Tibial nerve (tissue), 3 donors: ENCODE data around the gene ZNF280D.

Experiments
- POLR2A ChIP-seq, 2 donors: fragments of 450-650 bp; IDR thresholded peaks; one replicate each; pipeline ENCODE4 v1.6.1; 2017; ENCODE audit warnings: antibody characterized with exemption in 2 of 2, mild to moderate bottlenecking in 2 of 2, moderate library complexity in 2 of 2
- TF ChIP-seq, protein P1 (sequence below), 5 experiments: fragments of 200-600 bp in 3 of 5; fragments of 450-650 bp in 2 of 5; sonication (generic) in 3 of 5; IDR thresholded peaks; one replicate each; pipeline ENCODE4 v1.5.1; 2016 to 2019; ENCODE audit warnings: antibody characterized with exemption in 5 of 5, mild to moderate bottlenecking in 3 of 5, moderate library complexity in 2 of 5

DNA sequence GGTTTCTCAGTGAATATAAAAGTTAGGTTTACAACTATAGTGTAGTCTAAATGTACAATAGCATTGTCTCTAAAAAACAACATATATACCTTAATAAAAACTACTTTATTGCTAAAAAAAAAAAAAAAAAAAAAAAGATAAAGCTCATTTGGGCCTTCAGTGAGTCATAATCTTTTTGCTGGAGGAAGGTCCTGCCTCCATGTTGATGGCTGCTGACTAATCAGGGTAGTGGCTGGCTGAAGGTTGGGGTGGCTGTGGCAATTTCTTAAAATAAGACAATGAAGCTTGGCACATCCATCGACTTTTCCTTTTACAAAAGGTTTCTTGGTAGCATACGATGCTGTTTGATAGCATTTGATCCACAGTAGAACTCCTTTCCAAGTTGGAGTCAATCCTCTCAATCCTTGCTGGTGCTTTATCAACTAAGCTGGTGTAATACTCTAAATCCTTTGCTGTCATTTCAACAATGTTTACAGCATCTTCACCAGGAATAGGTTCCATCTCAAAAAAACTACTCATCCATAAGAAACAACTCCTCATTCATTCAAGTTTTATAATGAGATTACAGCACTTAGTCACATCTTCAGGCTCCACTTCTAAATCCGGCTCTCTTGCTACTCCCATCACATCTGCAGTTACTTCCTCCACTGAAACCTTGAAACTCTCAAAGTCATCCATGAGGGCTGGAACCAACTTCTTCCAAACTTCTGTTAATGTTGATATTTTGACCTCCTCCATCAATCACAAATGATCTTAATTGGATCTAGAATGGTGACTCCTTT, 13.3 kb downstream of the ZNF280D start:
- no peak for TF ChIP-seq POLR2A (IDR thresholded peaks at IDR 0.05)
- TF ChIP-seq, protein P1, sequence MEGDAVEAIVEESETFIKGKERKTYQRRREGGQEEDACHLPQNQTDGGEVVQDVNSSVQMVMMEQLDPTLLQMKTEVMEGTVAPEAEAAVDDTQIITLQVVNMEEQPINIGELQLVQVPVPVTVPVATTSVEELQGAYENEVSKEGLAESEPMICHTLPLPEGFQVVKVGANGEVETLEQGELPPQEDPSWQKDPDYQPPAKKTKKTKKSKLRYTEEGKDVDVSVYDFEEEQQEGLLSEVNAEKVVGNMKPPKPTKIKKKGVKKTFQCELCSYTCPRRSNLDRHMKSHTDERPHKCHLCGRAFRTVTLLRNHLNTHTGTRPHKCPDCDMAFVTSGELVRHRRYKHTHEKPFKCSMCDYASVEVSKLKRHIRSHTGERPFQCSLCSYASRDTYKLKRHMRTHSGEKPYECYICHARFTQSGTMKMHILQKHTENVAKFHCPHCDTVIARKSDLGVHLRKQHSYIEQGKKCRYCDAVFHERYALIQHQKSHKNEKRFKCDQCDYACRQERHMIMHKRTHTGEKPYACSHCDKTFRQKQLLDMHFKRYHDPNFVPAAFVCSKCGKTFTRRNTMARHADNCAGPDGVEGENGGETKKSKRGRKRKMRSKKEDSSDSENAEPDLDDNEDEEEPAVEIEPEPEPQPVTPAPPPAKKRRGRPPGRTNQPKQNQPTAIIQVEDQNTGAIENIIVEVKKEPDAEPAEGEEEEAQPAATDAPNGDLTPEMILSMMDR (IDR thresholded peaks at IDR 0.05), result no peak
